HCT116 (cell line): ENCODE measurements around the gene MAML2. TPM values are rescaled to one million over a fixed set of nuclear protein-coding genes. Genes with fewer than 3 reads are reported as not detected.

ENCODE experiments used
- ATAC-seq: fragments of 200-7000 bp; cut with Tn5 transposase; 2 replicates; pipeline ENCODE4 v1.9.1; 2020; ENCODE audit warnings: mild to moderate bottlenecking, moderate library complexity
- BruUV-seq: library from RNA; stranded (reverse); fragments of 400-500 nt; replicated peaks from 2 replicates; lab custom pipeline; 2021; lab: Mats Ljungman, UMichigan
- CTCF ChIA-PET: fragments of 300-600 bp; sonication (Branson Sonifier 250); formaldehyde crosslinking; loops from one replicate; lab custom pipeline; 2021; ENCODE audit warnings: antibody characterized with exemption; lab: Charles Lee
- POLR2A ChIA-PET: fragments of 300-600, 350-600 bp; sonication (Branson Sonifier 250); formaldehyde crosslinking; loops from one replicate; lab custom pipeline; 2021; ENCODE audit warnings: antibody characterized with exemption; lab: Charles Lee
- RAD21 ChIA-PET, 2 experiments: fragments of 300-600 bp; sonication (Branson Sonifier 250); formaldehyde crosslinking; loops; one replicate each; lab custom pipeline; 2023; ENCODE audit warnings: low total read pairs in 2 of 2; ENCODE audit not compliant: uncharacterized antibody in 2 of 2, unreplicated experiment in 2 of 2, low non-redundant PET in 1 of 2; lab: Charles Lee
- DNase-seq: peaks from one replicate; pipeline ENCODE4 v3.0.0-alpha.2; 2010; ENCODE audit warnings: low read depth, low spot score
- H2AFZ ChIP-seq: fragments of 200-600 bp; shearing (Covaris generic), sonication (generic); 2 replicates; pipeline ENCODE4 v1.6.1; 2017; ENCODE audit warnings: low read depth, mixed run types, mixed read lengths, antibody characterized with exemption, low read length; ENCODE audit not compliant: poor library complexity, severe bottlenecking
- H3K27ac ChIP-seq: 2 replicates; pipeline ENCODE4 v1.5.1; 2012; ENCODE audit warnings: low read depth, low read length
- H3K27me3 ChIP-seq: fragments of 200-600 bp; sonication (generic); 2 replicates; pipeline ENCODE4 v1.6.1; 2016; ENCODE audit warnings: mixed run types, low read length, mixed read lengths; ENCODE audit not compliant: insufficient read depth
- H3K36me3 ChIP-seq, 2 experiments: fragments of 200-500 bp in 1 of 2; fragments of 200-600 bp in 1 of 2; sonication (Bioruptor generic) in 1 of 2; sonication (generic) in 1 of 2; 2 replicates each; pipeline versions ENCODE4 v1.5.1 to v1.6.1; 2014 to 2016; ENCODE audit warnings: low read length in 2 of 2, inconsistent platforms in 1 of 2, mixed read lengths in 1 of 2, mixed run types in 1 of 2; ENCODE audit not compliant: insufficient read depth in 2 of 2, control insufficient read depth in 1 of 2
- H3K4me1 ChIP-seq, 2 experiments: fragments of 200-600 bp in 1 of 2; sonication (generic) in 1 of 2; 2 replicates each; pipeline versions ENCODE4 v1.5.1 to v1.6.1; 2012 to 2017; ENCODE audit warnings: low read length in 2 of 2, inconsistent platforms in 1 of 2, mild to moderate bottlenecking in 1 of 2, mixed read lengths in 1 of 2, mixed run types in 1 of 2, moderate library complexity in 1 of 2; ENCODE audit not compliant: insufficient read depth in 2 of 2, control insufficient read depth in 1 of 2
- H3K4me2 ChIP-seq: fragments of 200-600 bp; sonication (generic); 2 replicates; pipeline ENCODE4 v1.6.1; 2017; ENCODE audit warnings: mixed run types, low read length, mixed read lengths
- H3K4me3 ChIP-seq, 2 experiments: fragments of 200-600 bp in 1 of 2; sonication (generic) in 1 of 2; replicated peaks in 1 of 2; 2 replicates each; pipeline ENCODE4 v1.5.1; 2011 to 2016; ENCODE audit warnings: low read length in 2 of 2, control low read depth in 1 of 2, low read depth in 1 of 2, mild to moderate bottlenecking in 1 of 2, mixed read lengths in 1 of 2, mixed run types in 1 of 2
- H3K79me2 ChIP-seq: fragments of 200-600 bp; sonication (generic); 2 replicates; pipeline ENCODE4 v1.6.1; 2017; ENCODE audit warnings: mild to moderate bottlenecking, mixed run types, low read length, moderate library complexity, mixed read lengths; ENCODE audit not compliant: insufficient read depth
- H3K9ac ChIP-seq: fragments of 200-600 bp; sonication (generic); 2 replicates; pipeline ENCODE4 v1.6.1; 2016; ENCODE audit warnings: low read length, mixed read lengths
- H3K9me2 ChIP-seq: fragments of 200-600 bp; sonication (generic), shearing (Covaris generic); 2 replicates; pipeline ENCODE4 v1.6.1; 2017; ENCODE audit warnings: mixed run types, mild to moderate bottlenecking, moderate library complexity; ENCODE audit not compliant: insufficient read depth
- H3K9me3 ChIP-seq, 2 experiments: fragments of 200-500 bp in 1 of 2; fragments of 200-600 bp in 1 of 2; sonication (Bioruptor generic) in 1 of 2; sonication (generic) in 1 of 2; 2 replicates each; pipeline ENCODE4 v1.6.1; 2014 to 2017; ENCODE audit warnings: low read length in 2 of 2, mixed read lengths in 2 of 2, inconsistent platforms in 1 of 2, low read depth in 1 of 2, mild to moderate bottlenecking in 1 of 2, mixed run types in 1 of 2, moderate library complexity in 1 of 2; ENCODE audit not compliant: control insufficient read depth in 1 of 2, insufficient read depth in 1 of 2
- H4K20me1 ChIP-seq: fragments of 200-600 bp; sonication (generic), shearing (Covaris generic); 2 replicates; pipeline ENCODE4 v1.6.1; 2017; ENCODE audit warnings: mixed run types, mild to moderate bottlenecking, moderate library complexity; ENCODE audit not compliant: insufficient read depth
- CBX3 ChIP-seq: IDR thresholded peaks from 2 replicates; pipeline ENCODE4 v1.6.1; 2012; ENCODE audit warnings: low read depth
- EGR1 ChIP-seq: IDR thresholded peaks from 2 replicates; pipeline ENCODE4 v1.6.1; 2012; ENCODE audit warnings: low read depth
- ELF1 ChIP-seq: IDR thresholded peaks from 2 replicates; pipeline ENCODE4 v1.6.1; 2012; ENCODE audit warnings: low read depth, borderline replicate concordance
- FOSL1 ChIP-seq: IDR thresholded peaks from 2 replicates; pipeline ENCODE4 v1.6.1; 2012; ENCODE audit warnings: low read depth
- POLR2A ChIP-seq: IDR thresholded peaks from 2 replicates; pipeline ENCODE4 v1.7.0; 2011; ENCODE audit warnings: borderline replicate concordance; ENCODE audit not compliant: insufficient read depth, insufficient read length; ENCODE audit errors: extremely low read depth
- RAD21 ChIP-seq: IDR thresholded peaks from 2 replicates; pipeline ENCODE4 v1.6.1; 2012; ENCODE audit warnings: low read depth, mild to moderate bottlenecking
- SIN3A ChIP-seq: IDR thresholded peaks from 2 replicates; pipeline ENCODE4 v1.6.1; 2012; ENCODE audit warnings: low read depth
- SRF ChIP-seq: IDR thresholded peaks from 2 replicates; pipeline ENCODE4 v1.6.1; 2012; ENCODE audit warnings: low read depth
- TCF7L2 ChIP-seq: IDR thresholded peaks from 2 replicates; pipeline ENCODE4 v1.7.0; 2011; ENCODE audit warnings: borderline replicate concordance, inconsistent platforms; ENCODE audit not compliant: insufficient read depth, insufficient read length; ENCODE audit errors: extremely low read depth
- YY1 ChIP-seq: IDR thresholded peaks from 2 replicates; pipeline ENCODE4 v1.6.1; 2011; ENCODE audit warnings: low read length, low read depth, moderate library complexity, mild to moderate bottlenecking; ENCODE audit not compliant: insufficient replicate concordance; ENCODE audit errors: extremely low read depth
- ZBTB33 ChIP-seq: IDR thresholded peaks from 2 replicates; pipeline ENCODE4 v1.6.1; 2011; ENCODE audit warnings: mild to moderate bottlenecking, low read length, moderate library complexity; ENCODE audit not compliant: insufficient replicate concordance; ENCODE audit errors: extremely low read depth
- ZNF274 ChIP-seq: fragments of 200-500 bp; sonication (Bioruptor generic); IDR thresholded peaks from 2 replicates; pipeline ENCODE4 v1.6.1; 2014; ENCODE audit warnings: mild to moderate bottlenecking, low read depth, low read length, inconsistent platforms
- intact Hi-C: fragments of 100-400 bp; cut with micrococcal nuclease; formaldehyde crosslinking; loops from 2 replicates; pipeline ENCODE4 v1.10.0; 2022
- total RNA-seq: library from RNA; stranded (reverse); gene quantifications from one replicate; pipeline ENCODE4 v1.2.1, GENCODE V29; 2021; ENCODE audit not compliant: unreplicated experiment
- TF ChIP-seq, protein P1 (sequence below): IDR thresholded peaks from 2 replicates; pipeline ENCODE4 v1.6.1; 2012; ENCODE audit warnings: low read depth

Gene MAML2
- total RNA-seq, 1 experiment from 2014 or later = 2.6 TPM

- Histone ChIP-seq H3K27ac (no peak overlapping the region), H3K79me2 (no peaks in the 10 kb centered on the region), H3K4me3 (no peak overlapping the region), H3K36me3 (no peaks in the 10 kb centered on the region), H3K4me2 (no peak overlapping the region), H3K9ac (no peak overlapping the region), H4K20me1 (no peaks in the 10 kb centered on the region), H3K9me3 (no peaks in the 10 kb centered on the region), H3K4me1 (peaks cover 0 to 10% of the 10 kb centered on the region in 2 experiments; a peak in 2 of 4 replicates), H3K27me3 (no peaks in the 10 kb centered on the region), H2AFZ (no peak overlapping the region), H3K9me2 (no peaks in the 10 kb centered on the region)
- intact Hi-C loops = no loop called here
- no TSS peak for BruUV-seq
- DNase-seq (no peak), ATAC-seq (no peak)
- TF ChIP-seq YY1 (no peak), SRF (no peak), FOSL1 (no peak), ZNF274 (no peak), CBX3 (no peak), EGR1 (no peak), RAD21 (no peak), SIN3A (no peak), POLR2A (no peak), ZBTB33 (no peak), TCF7L2 (no peak), ELF1 (no peak)
- TF ChIP-seq, protein P1, sequence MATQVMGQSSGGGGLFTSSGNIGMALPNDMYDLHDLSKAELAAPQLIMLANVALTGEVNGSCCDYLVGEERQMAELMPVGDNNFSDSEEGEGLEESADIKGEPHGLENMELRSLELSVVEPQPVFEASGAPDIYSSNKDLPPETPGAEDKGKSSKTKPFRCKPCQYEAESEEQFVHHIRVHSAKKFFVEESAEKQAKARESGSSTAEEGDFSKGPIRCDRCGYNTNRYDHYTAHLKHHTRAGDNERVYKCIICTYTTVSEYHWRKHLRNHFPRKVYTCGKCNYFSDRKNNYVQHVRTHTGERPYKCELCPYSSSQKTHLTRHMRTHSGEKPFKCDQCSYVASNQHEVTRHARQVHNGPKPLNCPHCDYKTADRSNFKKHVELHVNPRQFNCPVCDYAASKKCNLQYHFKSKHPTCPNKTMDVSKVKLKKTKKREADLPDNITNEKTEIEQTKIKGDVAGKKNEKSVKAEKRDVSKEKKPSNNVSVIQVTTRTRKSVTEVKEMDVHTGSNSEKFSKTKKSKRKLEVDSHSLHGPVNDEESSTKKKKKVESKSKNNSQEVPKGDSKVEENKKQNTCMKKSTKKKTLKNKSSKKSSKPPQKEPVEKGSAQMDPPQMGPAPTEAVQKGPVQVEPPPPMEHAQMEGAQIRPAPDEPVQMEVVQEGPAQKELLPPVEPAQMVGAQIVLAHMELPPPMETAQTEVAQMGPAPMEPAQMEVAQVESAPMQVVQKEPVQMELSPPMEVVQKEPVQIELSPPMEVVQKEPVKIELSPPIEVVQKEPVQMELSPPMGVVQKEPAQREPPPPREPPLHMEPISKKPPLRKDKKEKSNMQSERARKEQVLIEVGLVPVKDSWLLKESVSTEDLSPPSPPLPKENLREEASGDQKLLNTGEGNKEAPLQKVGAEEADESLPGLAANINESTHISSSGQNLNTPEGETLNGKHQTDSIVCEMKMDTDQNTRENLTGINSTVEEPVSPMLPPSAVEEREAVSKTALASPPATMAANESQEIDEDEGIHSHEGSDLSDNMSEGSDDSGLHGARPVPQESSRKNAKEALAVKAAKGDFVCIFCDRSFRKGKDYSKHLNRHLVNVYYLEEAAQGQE = no peak
- RAD21 ChIA-PET = no interaction called here
- CTCF ChIA-PET = no interaction called here
- POLR2A ChIA-PET = no interaction called here
Measured at GRCh38 chr11:96147906-96148486, 195.0 kb downstream of the MAML2 start.
